Measurements from ENCODE around the gene GMPPB.

GMPPB gene

DNA sequence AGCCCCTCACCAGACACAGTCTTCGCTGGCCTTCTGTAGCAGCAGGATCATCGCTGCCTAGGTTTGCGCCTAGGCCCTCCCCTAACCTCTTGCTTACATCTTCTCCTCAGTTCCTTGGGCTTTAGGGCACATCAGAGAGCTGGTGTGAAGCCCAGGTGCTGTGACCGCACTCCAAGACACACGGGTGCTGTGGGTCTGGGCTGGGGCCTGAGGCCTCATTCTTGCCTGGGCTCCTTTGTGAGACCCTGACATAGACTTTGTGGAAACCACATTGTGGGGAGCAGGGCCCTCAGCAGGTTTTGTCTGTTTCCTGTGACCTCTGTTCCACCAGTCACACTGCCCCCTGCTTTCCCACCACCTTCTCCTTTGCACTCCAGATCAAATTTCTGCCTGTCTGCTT is 12.3 kb downstream of the GMPPB start:
- no peak overlapping the region for H3K4me3 ChIP-seq (ENCODE audit: low read depth, low read length)
- no peak for DNase-seq
- no peaks in the 10 kb centered on the region for H3K27me3 ChIP-seq (replicated peaks)
- H3K36me3 ChIP-seq (replicated peaks) = no peaks in the 10 kb centered on the region
- TF ChIP-seq, protein P1, sequence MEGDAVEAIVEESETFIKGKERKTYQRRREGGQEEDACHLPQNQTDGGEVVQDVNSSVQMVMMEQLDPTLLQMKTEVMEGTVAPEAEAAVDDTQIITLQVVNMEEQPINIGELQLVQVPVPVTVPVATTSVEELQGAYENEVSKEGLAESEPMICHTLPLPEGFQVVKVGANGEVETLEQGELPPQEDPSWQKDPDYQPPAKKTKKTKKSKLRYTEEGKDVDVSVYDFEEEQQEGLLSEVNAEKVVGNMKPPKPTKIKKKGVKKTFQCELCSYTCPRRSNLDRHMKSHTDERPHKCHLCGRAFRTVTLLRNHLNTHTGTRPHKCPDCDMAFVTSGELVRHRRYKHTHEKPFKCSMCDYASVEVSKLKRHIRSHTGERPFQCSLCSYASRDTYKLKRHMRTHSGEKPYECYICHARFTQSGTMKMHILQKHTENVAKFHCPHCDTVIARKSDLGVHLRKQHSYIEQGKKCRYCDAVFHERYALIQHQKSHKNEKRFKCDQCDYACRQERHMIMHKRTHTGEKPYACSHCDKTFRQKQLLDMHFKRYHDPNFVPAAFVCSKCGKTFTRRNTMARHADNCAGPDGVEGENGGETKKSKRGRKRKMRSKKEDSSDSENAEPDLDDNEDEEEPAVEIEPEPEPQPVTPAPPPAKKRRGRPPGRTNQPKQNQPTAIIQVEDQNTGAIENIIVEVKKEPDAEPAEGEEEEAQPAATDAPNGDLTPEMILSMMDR (IDR thresholded peaks at IDR 0.05; ENCODE audit: low read depth, low read length, missing control alignments) = no peak
- no peak overlapping the region for H3K27ac ChIP-seq
- in situ Hi-C loops (cut with HindIII; ENCODE audit: low pct_ligation_motif_present, low sequenced_read_pairs) = no loop called here

DNA sequence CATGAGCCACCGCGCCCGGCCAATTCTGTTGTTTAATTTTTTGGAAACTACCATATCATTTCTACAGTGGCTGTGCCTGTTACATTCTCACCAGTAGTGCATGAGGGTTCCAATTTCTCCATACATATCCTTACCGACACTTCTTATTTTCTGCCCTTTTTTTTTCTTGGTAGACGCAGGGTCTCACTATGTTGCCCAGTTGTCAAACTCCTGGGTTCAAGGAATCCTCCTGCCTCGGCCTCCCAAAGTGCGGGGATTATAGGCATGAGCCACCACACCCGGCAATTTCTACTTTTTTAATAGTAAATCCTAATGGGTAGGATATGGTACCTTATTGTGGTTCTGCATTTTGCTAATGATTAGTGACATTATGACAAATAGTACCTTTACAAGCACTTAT is 13.9 kb downstream of the GMPPB start:
- Histone ChIP-seq H3K27ac (no peak overlapping the region), H3K4me3 (ENCODE audit: low read depth, low read length) (no peak overlapping the region), H3K36me3 (replicated peaks) (peaks cover 8% of the 10 kb centered on the region), H3K27me3 (replicated peaks) (no peaks in the 10 kb centered on the region)
- in situ Hi-C loops (cut with HindIII; ENCODE audit: low pct_ligation_motif_present, low sequenced_read_pairs) = no loop called here
- DNase-seq = no peak
- TF ChIP-seq, protein P1 (IDR thresholded peaks at IDR 0.05; ENCODE audit: low read depth, low read length, missing control alignments) = no peak

DNA sequence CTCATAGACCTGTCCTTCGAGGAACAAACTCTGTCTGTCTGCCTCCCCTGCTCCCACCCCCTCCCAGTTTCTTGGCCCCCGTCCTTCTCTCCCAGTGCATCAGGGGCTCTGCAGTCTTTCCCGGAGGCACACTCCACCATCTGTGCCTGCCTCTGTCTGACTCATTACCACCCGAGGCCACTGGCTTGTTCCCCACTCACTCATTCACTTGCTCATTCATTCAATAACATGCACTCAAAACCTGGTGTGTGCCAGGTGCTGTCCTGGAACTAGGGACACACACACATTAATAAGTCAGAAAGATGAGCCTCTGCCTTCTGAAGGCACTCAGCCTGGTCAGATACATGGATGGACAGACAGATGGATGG is 16.7 kb downstream of the GMPPB start:
- Histone ChIP-seq H3K27ac (no peak overlapping the region), H3K4me3 (ENCODE audit: low read depth, low read length) (no peak overlapping the region), H3K36me3 (replicated peaks) (peaks cover 17% of the 10 kb centered on the region), H3K27me3 (replicated peaks) (no peaks in the 10 kb centered on the region)
- in situ Hi-C loops (cut with HindIII; ENCODE audit: low pct_ligation_motif_present, low sequenced_read_pairs) = no loop called here
- no peak for DNase-seq
- TF ChIP-seq, protein P1 (IDR thresholded peaks at IDR 0.05; ENCODE audit: low read depth, low read length, missing control alignments) = no peak

DNA sequence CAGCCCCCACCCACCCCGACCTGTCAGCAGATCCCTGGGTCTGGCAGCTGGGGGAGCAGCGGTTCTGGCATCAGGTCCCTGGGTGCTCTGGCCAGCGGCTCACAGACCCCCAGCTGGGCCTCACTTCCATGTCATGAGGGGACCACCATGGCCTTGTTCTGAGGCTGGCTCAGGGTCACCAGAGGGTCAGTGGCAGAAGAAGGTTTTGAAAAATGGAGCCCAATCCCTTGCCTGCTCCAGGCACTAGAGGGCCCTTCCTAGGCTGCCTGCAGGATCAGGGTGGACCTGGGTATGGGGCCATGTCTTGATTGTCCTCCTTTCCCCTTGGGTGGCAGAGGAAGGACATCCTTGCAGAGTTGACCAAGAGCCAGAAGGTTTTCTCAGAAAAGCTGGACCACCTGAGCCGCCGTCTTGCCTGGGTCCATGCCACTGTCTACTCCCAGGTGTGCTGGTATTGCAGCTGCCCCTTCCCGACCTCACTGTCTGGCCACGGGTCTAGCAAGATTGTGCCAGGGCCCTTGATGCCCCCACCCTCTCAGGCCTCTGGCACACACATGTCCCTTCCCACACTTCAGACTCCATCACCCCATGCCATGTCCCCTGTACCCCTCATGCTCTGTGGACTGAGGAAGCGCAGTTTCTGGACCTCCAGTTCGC is 17.2 kb downstream of the GMPPB start:
- H3K36me3 ChIP-seq (replicated peaks) = peaks cover 17% of the 10 kb centered on the region
- in situ Hi-C loops (cut with HindIII; ENCODE audit: low pct_ligation_motif_present, low sequenced_read_pairs) = no loop called here
- no peak overlapping the region for H3K4me3 ChIP-seq (ENCODE audit: low read depth, low read length)
- TF ChIP-seq, protein P1 (IDR thresholded peaks at IDR 0.05; ENCODE audit: low read depth, low read length, missing control alignments) = no peak
- H3K27ac ChIP-seq = no peak overlapping the region
- DNase-seq = no peak
- H3K27me3 ChIP-seq (replicated peaks) = no peaks in the 10 kb centered on the region

DNA sequence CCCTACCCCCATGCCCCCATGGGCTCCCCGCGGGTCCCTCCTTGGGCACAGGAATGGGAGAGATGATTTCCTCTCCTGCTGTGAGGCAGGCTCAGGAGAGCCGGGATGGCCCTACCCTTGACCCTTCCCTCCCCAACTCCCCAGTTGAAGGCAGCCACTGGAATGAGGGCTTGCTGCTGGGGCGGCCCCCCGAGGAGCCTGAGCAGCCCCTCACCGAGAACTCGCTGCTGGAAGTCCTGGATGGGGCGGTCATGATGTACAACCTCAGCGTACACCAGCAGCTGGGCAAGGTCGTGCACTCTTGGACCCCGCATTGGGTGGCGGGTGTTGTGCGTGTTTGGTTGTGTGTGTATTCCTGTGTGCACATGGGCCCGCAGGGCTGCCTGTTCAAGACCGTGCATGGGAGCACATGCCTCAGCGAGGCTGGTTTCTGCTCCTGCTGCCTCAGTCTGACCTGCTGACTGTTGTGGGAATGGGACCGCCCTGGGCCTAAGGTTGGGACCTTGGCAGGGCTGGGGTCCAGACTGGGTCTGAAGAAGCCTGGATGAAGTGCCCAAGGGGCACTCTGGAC is 18.3 kb downstream of the GMPPB start:
- TF ChIP-seq, protein P1 (IDR thresholded peaks at IDR 0.05; ENCODE audit: low read depth, low read length, missing control alignments) = no peak
- H3K36me3 ChIP-seq (replicated peaks) = peaks cover 22% of the 10 kb centered on the region
- no peak overlapping the region for H3K4me3 ChIP-seq (ENCODE audit: low read depth, low read length)
- H3K27me3 ChIP-seq (replicated peaks) = no peaks in the 10 kb centered on the region
- no peak overlapping the region for H3K27ac ChIP-seq
- in situ Hi-C loops (cut with HindIII; ENCODE audit: low pct_ligation_motif_present, low sequenced_read_pairs) = no loop called here
- DNase-seq = no peak

DNA sequence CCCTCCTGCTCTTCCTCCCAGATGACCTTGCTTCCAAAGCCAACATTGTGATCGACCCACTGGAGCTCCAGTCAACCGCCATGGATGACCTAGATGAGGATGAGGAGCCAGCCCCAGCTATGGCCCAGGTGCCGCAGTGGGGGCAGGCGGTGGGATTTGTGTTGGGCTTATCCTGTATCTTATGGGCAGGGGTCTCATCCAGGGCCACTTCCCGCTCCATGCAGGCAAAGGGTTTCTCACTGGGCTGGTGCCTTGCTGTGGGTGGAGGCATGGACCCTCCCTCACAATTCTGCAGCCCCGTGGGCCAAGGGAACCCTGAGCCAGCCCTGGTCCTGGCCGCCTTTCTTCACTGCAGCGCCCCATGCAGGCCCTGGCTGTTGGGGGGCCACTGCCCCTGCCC is 19.1 kb downstream of the GMPPB start:
- H3K36me3 ChIP-seq (replicated peaks) = peaks cover 27% of the 10 kb centered on the region
- H3K27me3 ChIP-seq (replicated peaks) = no peaks in the 10 kb centered on the region
- DNase-seq = no peak
- no peak overlapping the region for H3K4me3 ChIP-seq (ENCODE audit: low read depth, low read length)
- in situ Hi-C loops (cut with HindIII; ENCODE audit: low pct_ligation_motif_present, low sequenced_read_pairs) = no loop called here
- TF ChIP-seq, protein P1 (IDR thresholded peaks at IDR 0.05; ENCODE audit: low read depth, low read length, missing control alignments) = no peak
- no peak overlapping the region for H3K27ac ChIP-seq
